Peyer's patch (tissue), 4 donors: ENCODE results near the gene BAG1. TPM values are rescaled to one million over a fixed set of nuclear protein-coding genes. Genes with fewer than 3 reads are reported as not detected.

Source experiments
- DNase-seq, 3 donors: peaks; one replicate each; pipeline ENCODE4 v3.0.0-alpha.2; 2017 to 2019
- H3K27ac ChIP-seq, 4 donors: fragments of 200-600 bp; sonication (generic); one replicate each; pipeline ENCODE4 v1.5.1; 2016 to 2019
- H3K27me3 ChIP-seq, 2 donors: fragments of 200-600 bp; sonication (generic); one replicate each; pipeline ENCODE4 v1.5.1; 2019
- H3K36me3 ChIP-seq, 3 donors: fragments of 200-600 bp; sonication (generic); one replicate each; pipeline ENCODE4 v1.5.1; 2016 to 2019
- H3K4me1 ChIP-seq, 4 donors: fragments of 200-600 bp; sonication (generic); one replicate each; pipeline ENCODE4 v1.5.1; 2016 to 2019
- H3K4me3 ChIP-seq, 4 donors: fragments of 200-600 bp; sonication (generic); 1 replicate in 3 of 4; 2 replicates in 1 of 4; pipeline ENCODE4 v1.5.1; 2016 to 2019; ENCODE audit warnings: mild to moderate bottlenecking in 1 of 4
- H3K9me3 ChIP-seq, 4 donors: fragments of 200-600 bp; sonication (generic); one replicate each; pipeline ENCODE4 v1.5.1; 2016 to 2019; ENCODE audit warnings: mild to moderate bottlenecking in 1 of 4
- CTCF ChIP-seq, 6 experiments: fragments of 450-650 bp in 4 of 6; fragments of 200-600 bp in 2 of 6; sonication (generic) in 1 of 6; IDR thresholded peaks; one replicate each; pipeline ENCODE4 v1.5.1; 2017 to 2019; ENCODE audit warnings: antibody characterized with exemption in 6 of 6, mild to moderate bottlenecking in 3 of 6, moderate library complexity in 1 of 6
- POLR2A ChIP-seq, 2 donors: fragments of 450-650 bp; IDR thresholded peaks; one replicate each; pipeline ENCODE4 v1.5.1; 2017; ENCODE audit warnings: antibody characterized with exemption in 2 of 2, mild to moderate bottlenecking in 2 of 2, moderate library complexity in 2 of 2
- total RNA-seq, 4 donors: library from RNA; depleted of rRNA; stranded (reverse); fragments of >200 nt; gene quantifications; one replicate each; pipeline ENCODE4 v1.1.0, GENCODE V29; 2016

Gene BAG1
- total RNA-seq, 4 donors from 2014 or later = 36.2 to 61.1 (median 56.4) TPM

- no peaks in the 10 kb centered on the region for H3K27me3 ChIP-seq
- DNase-seq = peak in 1 of 3 donors; percentile 40
- TF ChIP-seq POLR2A (IDR thresholded peaks at IDR 0.05) = no peak
- no peak for TF ChIP-seq CTCF (IDR thresholded peaks at IDR 0.05)
- H3K9me3 ChIP-seq = no peaks in the 10 kb centered on the region
- H3K36me3 ChIP-seq = peaks cover 0 to 56% (median 0%) of the 10 kb centered on the region in 3 donors
- H3K4me1 ChIP-seq = peaks cover 0 to 3% (median 0%) of the 10 kb centered on the region in 4 donors
- no peak overlapping the region for H3K27ac ChIP-seq
- no peak overlapping the region for H3K4me3 ChIP-seq
Observed at GRCh38 chr9:33250458-33250995, 14.0 kb downstream of the BAG1 start.

GRCh38 chr9:33249983-33250382 lies 14.5 kb downstream of the BAG1 start:
- Histone ChIP-seq H3K9me3 (no peaks in the 10 kb centered on the region), H3K36me3 (peaks cover 0 to 50% (median 0%) of the 10 kb centered on the region in 3 donors), H3K27me3 (no peaks in the 10 kb centered on the region), H3K27ac (peak overlapping the region in 1 of 4 donors; percentile 12), H3K4me3 (no peak overlapping the region), H3K4me1 (peaks cover 0 to 3% (median 0%) of the 10 kb centered on the region in 4 donors)
- no peak for DNase-seq
- TF ChIP-seq POLR2A (IDR thresholded peaks at IDR 0.05) (no peak), CTCF (IDR thresholded peaks at IDR 0.05) (no peak)

- TF ChIP-seq CTCF (IDR thresholded peaks at IDR 0.05) (no peak), POLR2A (IDR thresholded peaks at IDR 0.05) (no peak)
- no peaks in the 10 kb centered on the region for H3K9me3 ChIP-seq
- peak overlapping the region in 1 of 4 donors; percentile 12 for H3K27ac ChIP-seq
- H3K36me3 ChIP-seq = peaks cover 0 to 42% (median 0%) of the 10 kb centered on the region in 3 donors
- no peak overlapping the region for H3K4me3 ChIP-seq
- peaks cover 0 to 3% (median 1%) of the 10 kb centered on the region in 4 donors for H3K4me1 ChIP-seq
- DNase-seq = peak in 1 of 3 donors; percentile 45
- H3K27me3 ChIP-seq = no peaks in the 10 kb centered on the region
Observed at GRCh38 chr9:33249087-33249658, 15.3 kb downstream of the BAG1 start.

- no peak for DNase-seq
- H3K27ac ChIP-seq = no peak overlapping the region
Observed at GRCh38 chr9:33248606-33249005, 15.9 kb downstream of the BAG1 start.

GRCh38 chr9:33246269-33246860 lies 18.1 kb downstream of the BAG1 start:
- TF ChIP-seq CTCF (IDR thresholded peaks at IDR 0.05) = no peak
- Histone ChIP-seq H3K27ac (no peak overlapping the region), H3K4me3 (no peak overlapping the region), H3K27me3 (no peaks in the 10 kb centered on the region), H3K36me3 (peaks cover 0 to 17% (median 0%) of the 10 kb centered on the region in 3 donors), H3K9me3 (no peaks in the 10 kb centered on the region), H3K4me1 (peaks cover 0 to 3% (median 2%) of the 10 kb centered on the region in 4 donors)
- DNase-seq = peak in 1 of 3 donors; percentile 35

More at GRCh38 chr9:33248606-33249005, 15.9 kb downstream of the BAG1 start:
- H3K9me3 ChIP-seq = no peaks in the 10 kb centered on the region
- H3K36me3 ChIP-seq = peaks cover 0 to 37% (median 0%) of the 10 kb centered on the region in 3 donors
- no peaks in the 10 kb centered on the region for H3K27me3 ChIP-seq
- no peak for TF ChIP-seq CTCF (IDR thresholded peaks at IDR 0.05)
- no peak for TF ChIP-seq POLR2A (IDR thresholded peaks at IDR 0.05)
- H3K4me3 ChIP-seq = no peak overlapping the region
- H3K4me1 ChIP-seq = peaks cover 0 to 3% (median 1%) of the 10 kb centered on the region in 4 donors
